Measurements from ENCODE around the gene MAP4K5. TPM values are rescaled to one million over a fixed set of nuclear protein-coding genes. Genes with fewer than 3 reads are reported as not detected.

Gene MAP4K5
- total and polyA plus RNA-seq, 2 of the 13 experiments (the other 11 are each of a cell fraction or from before 2014, with no cell fraction given): 12.7 to 23.9 TPM

- H3K27ac ChIP-seq (ENCODE audit: extremely low read length, insufficient read depth, low read length): no peak overlapping the region
- no peak overlapping the region for H3K4me3 ChIP-seq (replicated peaks in 1 of 3; ENCODE audit: insufficient read depth in 1 of 3, low read depth in 2 of 3, low read length in 3 of 3)
- H3K4me1 ChIP-seq (ENCODE audit: insufficient read depth, low read length): no peaks in the 10 kb centered on the region
- POLR2A ChIA-PET: no interaction called here
- WGBS (ENCODE audit: low lambda C conversion rate): 99% methylated on average over 2 of the region's 2 CpGs
- H2AFZ ChIP-seq (ENCODE audit: low read length): no peak overlapping the region
- no peaks in the 10 kb centered on the region for H3K27me3 ChIP-seq (ENCODE audit: control insufficient read depth in 1 of 2, insufficient read depth in 2 of 2, low read length in 2 of 2)
- no peak overlapping the region for H3K4me2 ChIP-seq (ENCODE audit: low read depth, low read length)
- no peaks in the 10 kb centered on the region for H3K79me2 ChIP-seq (ENCODE audit: insufficient read depth, low read length)
- FAIRE-seq (no peak), DNase-seq (ENCODE audit: low spot score) (no peak), ATAC-seq (no peak)
- no TSS peak for BruUV-seq (replicated peaks)
- no peaks in the 10 kb centered on the region for H4K20me1 ChIP-seq (ENCODE audit: insufficient read depth, low read length)
- CTCF ChIA-PET (ENCODE audit: low intra/inter-chr PET ratio, low total read pairs): no interaction called here
- H3K36me3 ChIP-seq (replicated peaks in 1 of 2; ENCODE audit: control insufficient read depth in 1 of 2, insufficient read depth in 2 of 2, low read length in 2 of 2): peaks cover 4 to 25% of the 10 kb centered on the region in 2 experiments; a peak in 4 of 5 replicates
- no peak overlapping the region for H3K9ac ChIP-seq (ENCODE audit: insufficient read depth, low read depth, low read length)
- in situ Hi-C loops (cut with HindIII; ENCODE audit: extremely low pct_ligation_motif_present, low pct_unique_long_range_greater_than_20kb): no loop called here
- TF ChIP-seq KIAA2018 (CRISPR knock-in tag; IDR thresholded peaks at IDR 0.05; ENCODE audit: borderline replicate concordance): no peak
- TF ChIP-seq GTF2F1 (IDR thresholded peaks at IDR 0.05; ENCODE audit: low read length): no peak
- no peak for TF ChIP-seq ZNF251 (CRISPR knock-in tag; IDR thresholded peaks at IDR 0.05)
- no peak for TF ChIP-seq SP1 (IDR thresholded peaks at IDR 0.05)
- TF ChIP-seq SP1 (CRISPR knock-in tag; IDR thresholded peaks at IDR 0.05): no peak
- no peak for TF ChIP-seq ZFY (CRISPR knock-in tag; IDR thresholded peaks at IDR 0.05)
- no peak for TF ChIP-seq E2F2 (CRISPR knock-in tag; IDR thresholded peaks at IDR 0.05; ENCODE audit: borderline replicate concordance)
- TF ChIP-seq CHD4 (IDR thresholded peaks at IDR 0.05; ENCODE audit: borderline replicate concordance, low read length): no peak
- no peaks in the 10 kb centered on the region for H3K9me3 ChIP-seq (ENCODE audit: low read length)
- intact Hi-C loops (cut with micrococcal nuclease; ENCODE audit: unreplicated experiment): no loop called here
Observed at GRCh38 chr14:50453869-50454268, 78.5 kb downstream of the MAP4K5 start.
